Lower leg skin (tissue), 3 donors: Measurements from ENCODE around the gene THBS1.

ENCODE experiments used
- CTCF ChIP-seq, 3 donors: fragments of 450-650 bp; IDR thresholded peaks; one replicate each; pipeline ENCODE4 v1.5.1; 2016; ENCODE audit warnings: antibody characterized with exemption in 3 of 3, mild to moderate bottlenecking in 3 of 3, moderate library complexity in 2 of 3
- POLR2A ChIP-seq, 2 donors: fragments of 450-650 bp; IDR thresholded peaks; one replicate each; pipeline ENCODE4 v1.6.1; 2016 to 2017; ENCODE audit warnings: antibody characterized with exemption in 2 of 2, mild to moderate bottlenecking in 1 of 2, moderate library complexity in 1 of 2

- TF ChIP-seq CTCF (IDR thresholded peaks at IDR 0.05) (no peak), POLR2A (IDR thresholded peaks at IDR 0.05) (no peak)
Observed at GRCh38 chr15:39548561-39548960, 32.3 kb upstream of the THBS1 start.
